Activated CD8-positive, alpha-beta T cell treated with anti-CD3 and anti-CD28 coated beads for 36 hours (primary cell): Measurements from ENCODE around the gene TSR3. TPM values are rescaled to one million over a fixed set of nuclear protein-coding genes. Genes with fewer than 3 reads are reported as not detected.

Source experiments
- ATAC-seq: fragments of 200-7000 bp; cut with Tn5 transposase; one replicate; pipeline ENCODE4 v1.10.0; 2021; ENCODE audit warnings: mild to moderate bottlenecking, moderate library complexity
- CTCF ChIA-PET: fragments of 350-600 bp; sonication (Branson Sonifier 250); formaldehyde crosslinking; loops from one replicate; lab custom pipeline; 2021; ENCODE audit warnings: antibody characterized with exemption; lab: Charles Lee
- POLR2A ChIA-PET: fragments of 350-600 bp; sonication (Branson Sonifier 250); formaldehyde crosslinking; loops from one replicate; lab custom pipeline; 2021; ENCODE audit warnings: antibody characterized with exemption; lab: Charles Lee
- DNase-seq: peaks from one replicate; pipeline ENCODE4 v3.0.0-alpha.2; 2020
- H3K27ac Mint-ChIP-seq: one replicate; pipeline ENCODE4 v1.8.0; 2021; ENCODE audit warnings: mild to moderate bottlenecking, mixed read lengths
- H3K27me3 Mint-ChIP-seq: one replicate; pipeline ENCODE4 v1.8.0; 2021; ENCODE audit warnings: mixed read lengths
- H3K36me3 Mint-ChIP-seq: one replicate; pipeline ENCODE4 v1.8.0; 2021; ENCODE audit warnings: low read depth, mixed read lengths
- H3K4me1 Mint-ChIP-seq: one replicate; pipeline ENCODE4 v1.8.0; 2021; ENCODE audit warnings: low read depth, mixed read lengths
- H3K4me3 Mint-ChIP-seq: one replicate; pipeline ENCODE4 v1.8.0; 2021; ENCODE audit warnings: mild to moderate bottlenecking, moderate library complexity, mixed read lengths
- H3K9me3 Mint-ChIP-seq: one replicate; pipeline ENCODE4 v1.8.0; 2021; ENCODE audit warnings: mixed read lengths
- CTCF ChIP-seq: fragments of 200-600 bp; IDR thresholded peaks from one replicate; pipeline ENCODE4 v1.8.0; 2022; ENCODE audit warnings: antibody characterized with exemption, mild to moderate bottlenecking
- intact Hi-C: fragments of 100-400 bp; cut with micrococcal nuclease; formaldehyde crosslinking; loops from one replicate; pipeline ENCODE4 v1.10.0; 2022
- total RNA-seq, 2 experiments: library from RNA; stranded (reverse); gene quantifications; one replicate each; pipeline ENCODE4 v1.2.3, GENCODE V29; 2021

Gene TSR3
- total RNA-seq, 2 experiments from 2014 or later = 54.7 to 57.4 TPM

GRCh38 chr16:1381612-1382406 lies 30.1 kb upstream of the TSR3 start:
- ATAC-seq (no peak), DNase-seq (no peak)
- Mint-ChIP-seq H3K27me3 (no peaks in the 10 kb centered on the region), H3K4me1 (peaks cover 13% of the 10 kb centered on the region), H3K4me3 (no peak overlapping the region), H3K27ac (no peak overlapping the region), H3K9me3 (no peaks in the 10 kb centered on the region), H3K36me3 (peaks cover 5% of the 10 kb centered on the region)
- intact Hi-C loops = no loop called here
- ChIA-PET POLR2A (interaction anchor here (0.6 kb wide), 1 partner anchor 40 kb away, joined by 3 read pairs; no protein-coding TSS in a partner anchor), CTCF (interaction anchor here (4.9 kb wide), 1 partner anchor 18 kb away, joined by 36 read pairs; no protein-coding TSS in a partner anchor)
- TF ChIP-seq CTCF = no peak

GRCh38 chr16:1380195-1380594 lies 28.5 kb upstream of the TSR3 start:
- ATAC-seq (no peak), DNase-seq (no peak)
- Mint-ChIP-seq H3K4me1 (peaks cover 13% of the 10 kb centered on the region), H3K27me3 (no peaks in the 10 kb centered on the region), H3K9me3 (no peaks in the 10 kb centered on the region), H3K27ac (peak overlapping the region; percentile 55), H3K36me3 (peaks cover 7% of the 10 kb centered on the region), H3K4me3 (peak overlapping the region; percentile 72)
- CTCF ChIA-PET = interaction anchor here (0.9 to 4.9 kb wide), 2 partner anchors 16 to 34 kb away, joined by 3 to 36 read pairs; partner anchors contain the start of gene UNKL
- intact Hi-C loops = no loop called here
- TF ChIP-seq CTCF = no peak
- POLR2A ChIA-PET = interaction anchor here (0.6 to 1.7 kb wide), 7 partner anchors 10 to 230 kb away, joined by 3 to 7 read pairs (median 4); partner anchors contain the start of gene UNKL

- peaks cover 7% of the 10 kb centered on the region for H3K36me3 Mint-ChIP-seq
- DNase-seq = peak; percentile 77
- no peaks in the 10 kb centered on the region for H3K9me3 Mint-ChIP-seq
- intact Hi-C loops = no loop called here
- POLR2A ChIA-PET = interaction anchor here (0.6 to 2.2 kb wide), 15 partner anchors 10 to 231 kb away, joined by 3 to 17 read pairs (median 4); partner anchors contain the start of genes TELO2, UNKL and UQCC4
- peak overlapping the region; percentile 87 for H3K4me3 Mint-ChIP-seq
- TF ChIP-seq CTCF = no peak
- H3K27me3 Mint-ChIP-seq = no peaks in the 10 kb centered on the region
- CTCF ChIA-PET = interaction anchor here (0.9 to 4.9 kb wide), 2 partner anchors 16 to 35 kb away, joined by 3 to 36 read pairs; partner anchors contain the start of gene UNKL
- H3K4me1 Mint-ChIP-seq = peaks cover 13% of the 10 kb centered on the region
- peak overlapping the region; percentile 55 for H3K27ac Mint-ChIP-seq
- ATAC-seq = peak; percentile 84
These were observed 27.8 kb upstream of the TSR3 start for GRCh38 chr16:1379304-1380076.

GRCh38 chr16:1378804-1379303 lies 27.2 kb upstream of the TSR3 start:
- Mint-ChIP-seq H3K4me1 (peaks cover 13% of the 10 kb centered on the region), H3K27me3 (no peaks in the 10 kb centered on the region), H3K4me3 (peak overlapping the region; percentile 87), H3K36me3 (peaks cover 7% of the 10 kb centered on the region), H3K27ac (peak overlapping the region; percentile 92), H3K9me3 (no peaks in the 10 kb centered on the region)
- TF ChIP-seq CTCF = no peak
- intact Hi-C loops = no loop called here
- ChIA-PET POLR2A (interaction anchor here (0.8 to 2.2 kb wide), 14 partner anchors 11 to 586 kb away, joined by 3 to 17 read pairs (median 4); partner anchors contain the start of genes RPS2, TELO2, UNKL and UQCC4), CTCF (interaction anchor here (1.2 to 4.9 kb wide), 2 partner anchors 10 to 15 kb away, joined by 7 to 36 read pairs; no protein-coding TSS in a partner anchor)
- ATAC-seq = peak; percentile 66
- peak; percentile 82 for DNase-seq
